ENCODE measurements around the gene DEPDC5.

DNA sequence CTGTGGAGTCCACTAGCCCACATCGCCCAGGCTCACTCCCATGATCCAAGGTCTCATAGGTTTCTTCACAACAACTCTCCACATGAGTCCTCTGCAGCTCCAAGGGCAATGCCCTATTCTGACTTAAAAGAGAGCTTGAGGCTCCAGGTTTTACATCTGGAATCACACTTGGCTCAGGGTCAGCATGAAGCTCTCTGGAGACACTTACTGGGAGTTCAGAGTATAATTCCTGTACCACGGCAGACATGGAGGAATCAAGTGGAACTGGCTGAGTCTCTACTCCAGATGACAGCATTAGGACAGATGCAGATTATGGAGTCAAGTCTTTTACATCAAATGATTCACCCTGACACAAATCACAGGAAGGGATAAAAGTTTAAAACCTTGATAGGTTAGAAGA, 15.3 kb upstream of the DEPDC5 start:
- TF ChIP-seq, protein P1, sequence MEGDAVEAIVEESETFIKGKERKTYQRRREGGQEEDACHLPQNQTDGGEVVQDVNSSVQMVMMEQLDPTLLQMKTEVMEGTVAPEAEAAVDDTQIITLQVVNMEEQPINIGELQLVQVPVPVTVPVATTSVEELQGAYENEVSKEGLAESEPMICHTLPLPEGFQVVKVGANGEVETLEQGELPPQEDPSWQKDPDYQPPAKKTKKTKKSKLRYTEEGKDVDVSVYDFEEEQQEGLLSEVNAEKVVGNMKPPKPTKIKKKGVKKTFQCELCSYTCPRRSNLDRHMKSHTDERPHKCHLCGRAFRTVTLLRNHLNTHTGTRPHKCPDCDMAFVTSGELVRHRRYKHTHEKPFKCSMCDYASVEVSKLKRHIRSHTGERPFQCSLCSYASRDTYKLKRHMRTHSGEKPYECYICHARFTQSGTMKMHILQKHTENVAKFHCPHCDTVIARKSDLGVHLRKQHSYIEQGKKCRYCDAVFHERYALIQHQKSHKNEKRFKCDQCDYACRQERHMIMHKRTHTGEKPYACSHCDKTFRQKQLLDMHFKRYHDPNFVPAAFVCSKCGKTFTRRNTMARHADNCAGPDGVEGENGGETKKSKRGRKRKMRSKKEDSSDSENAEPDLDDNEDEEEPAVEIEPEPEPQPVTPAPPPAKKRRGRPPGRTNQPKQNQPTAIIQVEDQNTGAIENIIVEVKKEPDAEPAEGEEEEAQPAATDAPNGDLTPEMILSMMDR (IDR thresholded peaks at IDR 0.05) = no peak
- TF ChIP-seq POLR2A (IDR thresholded peaks at IDR 0.05) = no peak
